ENCODE data around the gene RIPOR3.
"Not testable (repeated sequence)": the region's sequence is repeated elsewhere in the genome, so short reads cannot be mapped to it uniquely, and the experiment has no call there.

RIPOR3 gene

DNA sequence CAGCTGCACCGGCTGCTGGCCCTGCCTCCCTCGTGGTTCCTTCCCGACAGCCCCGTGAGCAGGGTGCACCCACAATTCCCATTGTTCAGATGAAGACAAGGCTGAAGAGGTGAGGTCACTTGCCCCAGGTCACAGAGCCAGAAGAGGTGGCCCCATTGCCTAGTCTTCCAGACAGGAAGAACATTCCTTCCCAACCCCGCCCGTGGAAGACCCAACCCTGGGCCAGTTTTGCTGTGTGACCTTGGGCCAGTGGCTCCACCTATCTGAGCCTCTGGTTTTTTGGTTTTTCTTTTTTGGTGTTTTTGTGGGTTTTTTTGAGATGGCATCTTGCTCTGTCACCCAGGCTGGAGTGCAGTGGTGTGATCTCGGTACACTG lies 61.7 kb downstream of the RIPOR3 start:
- DNase-seq = no peak

DNA sequence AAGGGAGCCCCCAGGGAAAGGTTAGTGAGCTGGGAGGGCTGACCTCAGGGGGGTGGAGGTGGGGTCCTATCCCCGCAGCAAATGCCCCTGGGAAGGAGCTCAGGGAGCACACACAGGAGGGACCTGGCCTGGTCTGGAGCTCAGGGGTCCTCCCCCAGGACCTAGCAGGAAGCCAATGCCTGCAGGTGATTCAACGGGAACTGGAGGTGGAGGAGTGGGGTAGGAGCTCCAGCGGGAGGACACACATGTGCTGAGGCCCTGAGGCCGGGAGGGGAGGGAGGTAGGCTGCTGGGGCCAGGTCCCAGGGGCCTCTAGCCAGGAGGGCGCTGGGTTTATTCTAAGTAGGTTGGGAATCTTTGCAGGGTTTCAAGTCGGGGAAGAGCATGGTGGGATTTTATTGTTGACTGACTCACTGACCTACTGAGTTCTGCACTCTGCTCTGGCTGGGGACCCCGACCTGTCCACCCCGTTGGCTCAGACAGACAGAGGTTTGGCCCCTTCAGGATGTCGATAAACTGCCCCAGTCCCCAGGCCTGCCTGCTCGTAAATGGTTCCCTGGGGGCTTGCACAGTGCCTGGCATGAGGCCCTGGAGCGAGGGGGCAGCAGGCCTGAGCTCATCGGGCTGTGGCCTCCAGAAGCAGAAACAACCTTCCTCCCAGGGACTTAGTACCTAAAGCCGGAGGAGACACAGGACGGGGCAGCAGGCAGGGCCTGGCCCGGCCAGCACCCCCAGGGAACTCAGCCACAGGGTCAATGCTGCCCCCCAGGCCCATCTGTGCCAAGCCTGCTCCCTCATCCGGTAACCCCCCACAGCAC lies 62.3 kb downstream of the RIPOR3 start:
- DNase-seq = no peak

DNA sequence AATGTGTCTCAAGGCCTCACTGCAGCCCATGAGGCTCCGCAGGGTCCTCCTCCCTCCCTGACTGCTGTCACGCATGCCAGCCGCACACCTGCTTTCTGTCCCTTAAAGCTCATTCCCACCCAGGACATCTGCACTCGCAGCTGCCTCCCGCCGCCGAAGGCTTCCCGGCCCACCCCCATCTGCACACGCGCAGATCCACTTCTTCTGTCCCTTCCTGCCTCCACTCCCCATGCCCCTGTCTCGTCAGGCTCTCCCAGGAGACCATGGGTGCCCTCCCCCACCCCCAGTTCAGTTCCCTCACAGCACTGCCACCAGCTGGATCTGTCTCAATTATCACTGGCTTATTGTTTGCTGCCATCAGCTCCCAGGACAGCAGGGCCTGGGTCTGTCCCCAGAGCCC lies 63.0 kb downstream of the RIPOR3 start:
- DNase-seq = peak; percentile 27 to 75 (median 49)

DNA sequence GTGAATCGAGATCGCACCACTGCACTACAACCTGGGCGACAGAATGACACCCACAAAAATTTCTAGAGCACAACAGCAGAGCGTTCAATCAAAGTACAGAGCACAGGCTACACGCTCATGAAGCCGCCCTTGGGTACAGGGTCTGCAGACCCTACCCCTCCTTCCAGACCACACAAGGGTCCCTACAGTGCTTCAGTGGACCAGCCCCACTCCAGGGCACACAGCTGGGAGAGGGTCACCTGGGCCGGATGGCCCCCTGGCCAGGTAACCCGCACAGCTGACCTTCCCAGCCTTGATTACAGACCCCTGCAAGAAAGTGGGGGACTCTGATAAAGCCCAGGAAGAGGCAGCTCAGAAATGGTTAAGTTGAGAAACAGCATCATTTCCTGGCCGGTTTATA lies 63.6 kb downstream of the RIPOR3 start:
- no peak for DNase-seq

DNA sequence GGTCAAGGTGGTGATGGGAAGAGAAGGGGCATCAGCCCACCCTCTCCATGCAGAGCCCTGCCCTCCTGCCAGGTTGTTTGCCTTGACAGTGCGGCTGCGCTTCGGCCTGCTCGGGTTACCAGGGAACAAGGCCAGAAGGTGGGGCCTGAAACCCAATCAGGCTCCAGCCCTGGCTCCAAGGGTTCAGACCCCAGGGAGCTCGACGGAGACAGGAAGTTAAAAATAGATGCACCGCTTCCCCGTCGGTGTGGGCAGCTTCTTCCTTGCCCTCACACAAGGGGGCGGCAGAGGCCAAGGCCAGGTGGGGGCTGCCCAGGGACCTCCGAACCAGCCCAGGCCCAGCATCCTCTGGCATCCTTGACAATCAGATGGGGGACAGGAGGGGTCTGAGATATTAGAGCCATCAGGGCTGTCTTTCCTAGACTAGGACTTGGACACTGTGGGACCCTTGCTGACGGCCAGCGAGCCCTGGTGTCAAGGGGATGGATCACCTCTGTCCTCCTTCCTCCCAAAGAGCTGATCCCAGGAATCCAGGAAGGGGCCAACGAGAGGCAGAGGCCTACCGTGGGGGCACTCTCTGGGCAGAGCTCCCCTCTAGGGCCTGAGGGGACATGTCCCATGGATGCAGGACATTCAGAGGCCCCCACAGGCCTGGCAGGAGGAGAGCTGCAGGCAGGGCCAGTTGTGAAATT lies 65.2 kb downstream of the RIPOR3 start:
- DNase-seq = peak in 1 of 3 experiments; percentile 62

DNA sequence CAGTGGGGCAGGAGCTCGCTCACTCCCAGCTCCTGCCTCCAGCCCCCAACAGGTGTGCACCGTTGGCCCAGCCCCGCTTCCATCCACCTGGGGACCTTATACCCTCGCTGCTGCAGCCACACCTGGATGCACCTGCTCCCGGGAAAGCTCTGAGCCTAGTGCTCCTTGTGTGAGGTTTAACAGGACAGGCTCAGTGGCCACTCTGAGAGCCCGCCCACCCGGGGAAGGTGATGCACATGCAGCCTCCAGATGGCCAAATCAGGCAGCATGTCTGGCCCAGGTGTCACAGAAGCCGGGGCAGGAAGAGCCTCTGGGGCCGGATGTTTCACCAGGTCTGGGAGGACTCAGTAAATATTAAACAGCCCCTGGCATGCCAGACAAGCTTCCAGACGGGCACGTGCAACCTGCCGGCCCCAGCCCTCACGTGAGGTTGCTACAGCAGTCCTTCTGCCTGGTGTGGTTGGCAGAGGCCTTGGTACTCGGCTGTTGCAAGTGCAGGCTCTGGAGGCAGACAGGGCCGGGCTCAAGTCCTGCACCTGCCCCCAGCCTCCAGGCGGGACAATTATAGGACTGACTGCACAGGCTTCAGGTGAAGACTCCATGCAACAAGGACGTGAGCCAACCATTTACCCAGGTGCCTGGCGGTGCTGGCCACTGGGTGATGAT lies 66.9 kb downstream of the RIPOR3 start:
- peak; percentile 79 to 91 (median 80) for DNase-seq

DNA sequence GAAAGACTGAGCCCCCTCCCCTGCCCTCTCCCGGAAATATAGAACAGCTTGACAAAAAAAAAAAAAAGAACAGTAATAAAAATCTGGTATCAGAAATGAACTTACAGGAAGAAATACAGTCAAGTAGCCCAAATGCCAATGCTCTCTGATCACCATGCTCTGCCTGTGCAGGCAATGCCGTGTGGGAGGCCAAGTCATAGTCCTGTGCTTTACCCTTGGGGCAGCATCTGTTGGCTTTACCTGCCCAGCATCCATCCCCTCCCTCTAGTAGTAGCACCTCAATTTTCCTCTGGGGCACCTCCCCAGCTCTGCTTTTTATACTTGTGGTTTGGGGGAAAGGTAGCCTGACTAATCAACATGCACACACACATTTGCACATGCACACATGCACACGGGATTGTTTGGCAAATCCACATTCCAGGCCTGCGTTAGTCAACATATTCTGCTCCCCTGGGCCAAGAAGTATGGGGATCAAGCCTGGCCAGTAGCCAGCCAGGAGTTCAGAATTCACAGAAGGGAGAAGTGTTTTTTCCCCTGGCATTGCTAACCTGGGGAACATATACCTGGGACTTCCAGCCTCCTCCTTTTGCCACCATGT lies 70.2 kb downstream of the RIPOR3 start:
- DNase-seq = no peak

DNA sequence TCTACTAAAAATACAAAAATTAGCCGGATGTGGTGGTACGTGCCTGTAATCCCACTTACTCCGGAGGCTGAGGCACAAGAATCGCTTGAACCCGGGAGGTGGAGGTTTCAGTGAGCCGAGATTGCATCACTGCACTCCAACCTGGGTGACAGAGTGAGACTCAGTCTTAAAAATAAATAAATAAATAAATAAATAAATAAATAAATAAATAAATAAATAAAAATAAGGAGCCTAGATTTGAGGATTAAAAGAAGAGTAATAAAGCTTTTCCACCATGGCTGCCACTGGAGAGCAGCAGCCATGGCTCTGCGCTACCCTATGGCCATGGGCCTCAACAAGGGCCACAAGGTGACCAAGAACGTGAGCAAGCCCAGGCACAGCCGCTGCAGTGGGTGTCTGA lies 70.9 kb downstream of the RIPOR3 start:
- not testable (repeated sequence) for DNase-seq

DNA sequence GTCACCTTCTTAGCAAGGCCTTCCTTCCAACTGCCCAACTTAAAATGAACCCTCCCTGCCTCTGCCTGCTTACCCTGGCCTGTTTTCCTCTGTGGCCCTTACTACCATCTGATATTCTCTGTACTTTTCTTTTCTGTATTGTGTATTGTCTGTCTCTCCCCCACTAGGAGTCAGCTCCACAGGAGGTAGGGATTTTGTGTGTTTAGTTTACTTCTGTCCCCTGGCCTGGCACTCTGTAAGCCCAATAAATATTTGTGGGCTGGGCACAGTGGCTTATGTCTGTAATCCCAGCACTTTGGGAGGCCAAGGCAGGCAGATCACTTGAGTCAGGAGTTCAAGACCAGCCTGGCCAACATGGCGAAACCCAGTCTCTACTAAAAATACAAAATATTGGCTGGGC lies 72.8 kb downstream of the RIPOR3 start:
- no peak for DNase-seq

DNA sequence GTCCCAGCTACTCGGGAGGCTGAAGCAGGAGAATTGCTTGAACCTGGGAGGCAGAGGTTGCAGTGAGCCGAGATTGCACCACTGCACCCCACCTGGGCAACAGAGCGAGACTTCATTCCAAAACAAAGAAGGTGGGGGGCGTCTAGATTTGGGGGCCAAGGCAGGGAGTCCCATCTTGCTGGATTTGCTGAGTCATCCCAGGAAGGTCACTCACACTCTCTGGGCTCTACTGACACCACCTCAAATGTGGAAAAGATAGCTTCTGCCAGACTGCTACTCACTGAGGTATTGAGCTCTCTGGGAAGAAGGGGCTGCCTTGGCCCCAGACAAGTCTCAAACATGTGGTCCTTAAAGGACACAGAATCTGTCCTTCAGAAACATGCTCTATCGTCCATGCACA lies 74.3 kb downstream of the RIPOR3 start:
- DNase-seq = no peak

DNA sequence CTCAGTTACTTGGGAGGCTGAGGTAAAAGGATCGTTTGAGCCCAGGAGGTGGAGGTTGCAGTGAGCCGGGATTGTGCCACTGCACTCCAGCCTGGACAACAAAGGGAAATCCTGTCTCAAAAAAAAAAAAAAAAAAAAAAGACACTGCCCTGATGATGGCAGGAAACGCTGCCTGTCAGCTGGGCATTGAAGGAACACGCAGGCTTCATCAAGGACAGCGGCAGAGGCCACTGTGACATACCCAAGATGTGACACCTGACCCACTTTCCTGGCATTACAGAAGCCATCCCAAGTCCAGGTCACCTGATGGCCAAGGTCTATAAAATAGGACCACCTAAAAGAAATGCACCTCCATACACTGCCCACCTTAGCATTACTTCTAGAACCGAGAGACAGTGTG lies 75.9 kb downstream of the RIPOR3 start:
- DNase-seq = no peak

DNA sequence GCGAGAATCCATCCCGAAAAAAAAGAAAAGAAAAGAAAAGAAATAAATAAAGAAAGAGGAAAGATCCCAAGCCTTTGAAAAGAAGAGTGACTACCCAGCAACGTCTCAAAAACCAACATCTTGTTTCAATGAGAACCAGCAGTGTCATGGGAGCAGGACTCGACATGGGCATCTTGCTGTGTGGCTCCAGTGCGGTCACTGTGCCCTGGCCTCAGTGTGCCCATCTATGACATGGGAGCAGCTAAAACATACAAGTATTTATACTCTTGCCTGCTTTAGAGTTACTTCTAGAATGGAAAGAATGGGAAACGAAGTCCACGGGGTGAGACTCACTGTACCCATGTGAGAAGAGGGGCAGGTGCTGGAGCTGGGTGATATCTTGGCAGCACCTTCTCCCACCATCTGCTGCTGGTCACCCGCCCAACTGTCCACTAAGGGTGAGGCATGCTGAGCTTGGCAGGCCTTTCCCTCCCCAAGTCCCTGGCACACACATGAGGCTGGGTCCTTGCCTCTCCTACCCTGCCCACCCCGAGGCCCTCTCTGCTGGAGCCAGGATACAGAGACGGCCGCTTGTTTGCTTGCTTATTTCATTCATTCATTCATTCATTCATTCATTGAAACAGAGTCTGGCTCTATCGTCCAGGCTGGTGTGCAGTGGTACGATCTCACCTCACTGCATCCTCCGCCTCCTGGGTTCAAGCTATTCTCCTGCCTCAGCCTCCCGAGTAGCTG lies 77.7 kb downstream of the RIPOR3 start:
- DNase-seq = no peak

DNA sequence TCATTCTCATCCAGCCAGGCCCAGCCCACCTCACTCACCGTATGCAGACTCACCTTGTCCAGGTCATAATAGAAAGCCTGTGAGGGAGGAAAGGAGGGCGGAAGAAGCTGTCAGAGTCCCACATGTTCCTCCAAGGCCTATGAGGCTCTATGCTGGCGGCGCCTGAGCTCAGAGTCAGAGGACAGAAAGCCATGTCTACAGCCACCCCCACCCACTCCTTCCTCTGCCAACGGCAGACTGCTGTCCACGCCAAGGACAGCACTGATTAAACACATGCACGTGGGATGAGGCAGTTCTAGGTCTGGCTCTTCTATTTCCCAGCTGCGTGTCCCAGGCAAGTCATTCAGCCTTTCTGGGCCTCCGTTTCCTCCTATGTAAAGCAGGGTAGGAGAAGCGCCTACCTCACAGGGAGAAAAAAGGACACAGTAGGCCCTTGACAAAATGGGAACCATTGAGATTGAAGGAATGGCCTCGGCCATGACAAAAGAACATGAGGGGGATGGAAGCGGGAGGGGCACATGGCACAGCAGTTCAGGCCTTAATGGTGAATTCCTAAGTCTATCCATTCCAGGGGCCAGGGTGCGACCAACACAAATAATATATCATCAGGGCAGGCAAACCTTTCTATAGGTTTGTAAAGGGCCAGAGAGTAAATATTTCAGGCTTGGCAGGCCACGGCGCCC lies 80.1 kb downstream of the RIPOR3 start:
- no peak for DNase-seq

DNA sequence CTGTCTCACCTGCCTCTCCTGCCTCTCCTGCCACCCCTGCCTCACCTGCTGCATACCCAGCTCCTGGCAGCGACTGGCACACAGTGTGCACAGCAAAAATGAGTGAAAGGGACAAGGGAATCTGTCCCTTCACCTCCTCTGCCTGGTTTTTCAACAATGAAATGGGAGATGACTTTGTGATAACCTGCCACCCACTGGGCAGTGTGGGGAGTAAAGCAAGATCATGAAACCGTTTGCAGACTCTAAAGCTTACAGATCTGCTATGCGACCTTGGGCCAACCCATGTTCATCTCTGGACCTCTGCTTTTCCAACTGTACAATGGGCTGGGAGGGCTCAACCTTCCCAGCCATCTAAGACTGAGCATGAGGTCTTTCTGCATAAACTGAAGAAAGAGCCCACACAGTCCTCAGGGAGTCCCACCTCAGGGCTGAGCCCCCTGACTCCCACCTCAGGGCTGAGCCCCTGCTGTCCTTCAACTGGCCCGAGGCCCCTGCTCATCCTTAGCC lies 81.1 kb downstream of the RIPOR3 start:
- no peak for DNase-seq

DNA sequence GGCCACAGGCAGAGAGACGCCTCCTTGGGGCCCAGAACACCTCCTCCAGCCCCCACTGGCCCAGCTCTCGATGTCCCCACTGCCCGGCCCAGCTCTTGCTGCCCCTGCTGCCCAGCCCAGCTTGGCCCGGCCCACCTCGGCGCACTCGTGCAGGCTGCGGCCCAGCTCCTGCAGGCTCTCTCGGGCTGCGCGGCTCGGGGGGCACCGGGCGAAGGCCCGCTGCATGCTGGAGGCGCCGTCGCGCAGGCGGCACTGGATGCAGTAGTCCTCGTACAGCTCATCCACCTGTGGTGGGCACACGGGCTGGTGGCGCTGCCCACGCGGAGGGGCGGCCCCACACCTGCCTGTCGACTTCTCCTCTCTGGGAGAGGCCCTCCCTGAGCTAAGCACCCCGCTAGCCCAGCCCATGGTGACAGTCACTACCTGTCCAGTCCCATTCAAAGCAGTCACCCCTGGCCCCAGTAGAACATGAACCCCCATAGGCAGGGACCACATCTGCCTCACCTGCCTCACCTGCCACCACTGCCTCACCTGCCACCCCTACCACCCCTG lies 81.8 kb downstream of the RIPOR3 start:
- DNase-seq = no peak

DNA sequence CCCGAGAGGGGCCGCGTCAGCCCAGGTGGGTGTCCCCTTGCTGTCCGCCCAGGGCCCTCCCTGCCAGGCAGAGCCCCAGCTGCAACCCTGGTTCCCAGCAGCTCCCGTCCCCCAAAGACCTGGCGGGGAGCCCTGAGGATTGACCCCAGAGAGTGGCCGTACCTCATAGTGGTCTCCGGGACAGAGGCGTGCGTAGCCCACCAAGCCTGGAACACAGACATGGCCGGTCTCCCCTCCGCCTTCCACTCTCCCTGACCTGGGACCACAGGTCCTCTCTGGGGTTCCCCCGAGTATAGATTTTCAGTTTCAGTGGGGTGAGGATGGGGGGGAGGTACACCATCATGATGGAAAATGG lies 82.6 kb downstream of the RIPOR3 start:
- no peak for DNase-seq

DNA sequence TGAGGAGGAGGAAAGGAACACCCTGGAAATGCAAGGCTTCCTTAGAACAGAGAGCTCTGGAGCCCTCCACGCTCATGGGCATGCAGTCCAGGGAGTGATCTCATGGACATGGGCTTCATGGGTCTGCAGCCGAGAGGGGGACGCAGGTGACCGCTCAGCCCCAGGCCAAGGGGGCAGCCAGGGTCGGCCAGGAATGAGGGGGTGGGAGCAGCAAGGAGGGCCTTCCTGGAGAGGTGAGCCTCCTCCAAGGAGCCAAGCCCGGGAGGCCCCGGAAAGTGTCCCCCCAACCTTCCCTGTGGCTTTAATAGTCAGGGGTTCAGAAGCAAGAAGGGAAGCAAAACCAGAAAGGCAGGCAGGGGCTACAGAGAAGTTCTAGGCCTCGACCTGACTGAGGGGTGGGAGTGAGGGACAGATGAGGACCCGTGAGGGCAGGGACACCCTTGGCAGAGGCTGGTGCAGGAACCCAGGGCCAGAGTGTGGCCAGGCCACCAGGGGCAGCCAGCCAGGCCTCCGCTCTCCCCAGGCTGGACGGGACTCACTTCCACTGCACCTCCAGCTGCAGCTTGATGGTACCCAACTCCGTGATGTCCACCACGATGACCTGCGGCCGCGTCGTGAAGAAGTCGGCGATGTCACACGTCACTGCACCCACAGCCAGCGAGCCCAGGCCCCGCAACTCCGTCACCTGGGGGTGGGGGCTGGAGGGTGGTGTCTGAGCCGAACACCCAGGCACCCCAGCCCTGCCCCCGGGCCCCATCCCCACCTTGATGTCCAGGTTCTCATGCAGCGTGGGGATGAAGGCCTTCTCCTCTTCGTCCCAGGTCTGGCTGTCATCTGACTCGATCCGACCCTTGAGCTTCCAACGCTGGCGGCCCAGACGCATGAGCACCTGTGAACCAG lies 83.2 kb downstream of the RIPOR3 start:
- DNase-seq = no peak

DNA sequence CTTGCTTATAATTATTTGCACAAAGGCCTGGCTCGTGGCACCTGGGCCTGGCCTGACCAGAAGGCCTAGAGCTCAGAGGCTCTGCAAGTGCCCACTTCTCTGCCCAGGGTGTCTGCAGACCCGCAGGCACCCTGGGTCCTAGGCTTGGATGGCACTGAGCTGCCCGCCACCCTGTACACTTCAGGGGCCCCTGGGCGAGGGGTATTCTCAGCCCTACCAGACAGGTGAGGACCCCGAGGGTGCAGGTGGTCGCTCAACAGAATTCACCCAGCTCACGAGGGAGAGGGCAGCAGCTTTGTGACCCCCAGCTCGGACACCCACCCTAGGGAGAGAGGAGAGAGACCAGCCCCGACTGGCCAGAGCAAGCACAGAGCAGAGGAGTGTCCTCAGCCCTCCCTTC lies 83.9 kb downstream of the RIPOR3 start:
- DNase-seq = no peak

DNA sequence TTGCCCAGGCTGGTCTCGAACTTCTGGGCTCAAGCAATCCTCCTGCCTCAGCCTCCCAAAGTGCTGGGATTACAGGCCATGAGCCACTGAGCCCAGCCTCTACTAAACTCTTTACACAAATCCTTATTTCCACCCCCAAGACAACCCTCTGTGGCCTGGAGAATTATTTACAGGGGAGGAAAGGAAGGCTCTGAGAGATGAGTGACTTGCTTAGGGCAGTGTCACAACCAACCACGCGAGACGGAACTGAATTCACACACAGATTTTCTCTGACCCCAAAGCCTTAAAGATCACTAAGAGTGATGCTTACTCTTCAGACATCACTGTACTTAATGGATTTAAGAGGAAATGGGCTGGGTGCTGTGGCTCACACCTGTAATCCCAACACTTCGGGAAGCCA lies 86.2 kb downstream of the RIPOR3 start:
- no peak for DNase-seq

DNA sequence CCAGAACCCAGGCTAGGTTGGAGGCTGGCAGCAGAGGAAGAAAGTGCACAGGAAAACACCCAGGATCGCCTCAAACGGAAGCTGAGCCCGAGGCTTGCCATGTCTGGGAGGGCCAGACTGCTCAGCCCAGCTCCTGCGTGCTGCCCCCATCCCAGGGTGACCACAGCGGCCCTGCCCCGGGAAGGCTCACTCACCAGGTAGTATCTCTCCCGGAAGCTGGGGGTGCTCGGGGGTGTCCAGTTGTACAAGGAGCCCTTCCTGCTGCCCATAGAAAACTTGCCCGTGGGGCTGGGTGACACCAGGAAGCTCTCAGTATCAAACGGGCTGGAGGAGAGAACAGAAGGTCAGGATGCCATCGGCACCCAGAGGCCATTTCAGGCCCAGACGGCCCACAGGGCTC lies 86.9 kb downstream of the RIPOR3 start:
- DNase-seq = no peak

Measured in NCI-H1417 (cell line).